HG03439 (cell line): ENCODE results near the gene HLA-DMA.

ENCODE experiments used
- ATAC-seq: cut with Tn5 transposase; IDR thresholded peaks from one replicate; pipeline ENCODE4 v1.9.1; 2021; ENCODE audit warnings: mild to moderate bottlenecking, moderate library complexity; ENCODE audit not compliant: unreplicated experiment

HLA-DMA gene

GRCh38 chr6:32933661-32934085 is 19.2 kb downstream of the HLA-DMA start:
- ATAC-seq, result no peak

- no peak for ATAC-seq
These were observed 20.6 kb downstream of the HLA-DMA start for GRCh38 chr6:32932132-32932868.

DNA sequence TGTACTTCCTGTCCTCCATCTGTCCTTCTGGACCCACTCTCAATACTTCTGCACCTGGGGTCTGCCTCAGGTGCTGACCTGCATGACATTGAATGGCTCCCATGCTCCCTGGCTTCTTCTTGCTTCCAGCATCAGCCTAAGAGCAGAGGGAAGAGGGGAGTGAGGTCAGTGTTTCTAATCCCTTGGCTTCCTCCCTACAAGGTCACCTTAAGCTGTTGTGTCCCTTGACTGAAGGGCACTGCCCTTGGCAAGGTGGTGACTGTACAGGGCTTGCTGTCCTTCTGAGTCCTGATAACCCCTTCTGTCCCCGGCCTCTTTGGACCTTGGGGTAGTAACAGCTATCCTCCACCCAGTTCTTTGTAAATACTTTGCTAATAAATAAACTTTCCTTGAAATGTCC is 21.7 kb downstream of the HLA-DMA start:
- no peak for ATAC-seq

DNA sequence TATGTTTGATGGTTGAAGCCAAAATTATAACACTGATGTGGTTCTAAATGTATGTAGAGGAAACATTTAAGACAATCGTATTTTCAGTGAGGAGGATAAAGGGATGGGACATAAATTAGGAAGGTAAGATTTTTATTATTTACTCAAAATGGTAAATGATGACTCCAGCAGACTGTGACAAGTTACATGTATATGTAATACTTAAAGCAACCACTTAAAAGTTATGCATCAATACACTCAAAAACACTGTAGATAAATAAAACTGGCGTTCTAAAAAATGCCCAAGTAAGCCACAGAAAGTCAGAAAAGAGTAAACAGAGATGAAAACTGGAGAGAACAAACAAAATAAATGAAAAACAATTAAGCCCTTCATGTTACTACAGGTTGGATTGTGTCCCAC is 30.8 kb downstream of the HLA-DMA start:
- ATAC-seq, result no peak

GRCh38 chr6:32920715-32921114 is 32.2 kb downstream of the HLA-DMA start:
- ATAC-seq, result no peak

DNA sequence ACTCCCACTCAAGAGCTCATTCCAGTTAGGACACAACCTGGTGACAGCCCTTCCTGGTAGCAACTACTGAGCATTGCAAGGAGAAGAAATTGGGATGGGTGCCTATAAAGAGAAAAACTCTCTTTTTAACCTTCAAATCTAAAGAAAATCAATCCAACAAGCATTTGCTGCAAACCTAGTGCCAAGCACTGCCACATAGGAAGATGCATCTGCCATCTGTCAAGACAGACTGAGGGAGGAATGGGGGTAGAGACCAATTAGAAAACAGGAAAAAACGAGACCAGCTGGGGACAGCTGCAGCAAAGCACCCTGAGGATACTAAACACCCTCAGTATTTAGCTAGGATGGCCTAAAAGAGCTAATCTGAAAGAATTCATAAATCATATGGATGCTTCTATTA is 39.9 kb downstream of the HLA-DMA start:
- no peak for ATAC-seq

GRCh38 chr6:32908897-32909296 is 44.0 kb downstream of the HLA-DMA start:
- ATAC-seq, result no peak

DNA sequence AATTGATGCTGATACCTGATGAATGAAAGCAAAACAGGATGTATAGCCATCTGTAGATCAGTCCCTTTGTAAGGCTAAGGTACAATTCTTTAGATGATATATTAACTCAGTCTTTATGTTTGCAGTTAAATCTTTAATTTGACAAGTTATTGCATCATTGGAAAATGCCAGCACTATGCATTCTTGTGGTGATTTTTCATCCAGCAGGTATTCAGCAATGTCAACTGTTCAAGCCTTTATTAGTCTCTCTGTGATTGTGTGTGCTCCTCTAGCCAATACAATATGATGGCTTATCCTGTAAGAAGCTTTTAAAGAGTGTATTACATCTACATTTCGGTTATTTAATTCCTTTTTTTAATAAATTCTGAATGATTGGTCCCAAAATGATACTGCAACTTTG is 46.4 kb downstream of the HLA-DMA start:
- no peak for ATAC-seq

- ATAC-seq, result no peak
These were observed 47.8 kb downstream of the HLA-DMA start for GRCh38 chr6:32905078-32905477.

- ATAC-seq, result no peak
These were observed 48.9 kb downstream of the HLA-DMA start for GRCh38 chr6:32903952-32904351.
